Ovary (tissue), 9 donors: Measurements from ENCODE around the gene CCNB1IP1. TPM values are rescaled to one million over a fixed set of nuclear protein-coding genes. Genes with fewer than 3 reads are reported as not detected.

ENCODE experiments used
- DNase-seq, 5 donors: peaks; one replicate each; pipeline ENCODE4 v3.0.0-alpha.2; 2019 to 2020
- H3K27ac ChIP-seq, 2 donors: fragments of 200-600 bp; one replicate each; pipeline versions ENCODE4 v1.5.1 to v1.8.0; 2019 to 2022
- H3K27me3 ChIP-seq: fragments of 200-600 bp; one replicate; pipeline ENCODE4 v1.8.0; 2022
- H3K36me3 ChIP-seq: fragments of 200-600 bp; sonication (generic); one replicate; pipeline ENCODE4 v1.5.1; 2019
- H3K4me1 ChIP-seq: one replicate; pipeline ENCODE4 v1.8.1; 2013; ENCODE audit warnings: mild to moderate bottlenecking, moderate library complexity; ENCODE audit not compliant: insufficient read depth
- H3K4me3 ChIP-seq: fragments of 200-600 bp; sonication (generic); one replicate; pipeline ENCODE4 v1.5.1; 2017
- H3K9me3 ChIP-seq, 2 donors: fragments of 200-600 bp in 1 of 2; sonication (generic) in 1 of 2; one replicate each; pipeline versions ENCODE4 v1.5.1 to v1.8.1; 2013 to 2019; ENCODE audit warnings: mild to moderate bottlenecking in 1 of 2, moderate library complexity in 1 of 2
- CTCF ChIP-seq, 3 donors: fragments of 450-650 bp in 2 of 3; fragments of 200-600 bp in 1 of 3; IDR thresholded peaks; one replicate each; pipeline versions ENCODE4 v1.5.1 to v1.8.0; 2016 to 2022; ENCODE audit warnings: antibody characterized with exemption in 3 of 3, mild to moderate bottlenecking in 1 of 3
- EP300 ChIP-seq: sonication (generic); formaldehyde crosslinking; IDR thresholded peaks from one replicate; pipeline ENCODE4 v1.6.1; 2017; ENCODE audit warnings: antibody characterized with exemption
- POLR2A ChIP-seq: fragments of 450-650 bp; IDR thresholded peaks from one replicate; pipeline ENCODE4 v1.6.1; 2017; ENCODE audit warnings: antibody characterized with exemption, mild to moderate bottlenecking, moderate library complexity
- WGBS, 3 donors: extraction: QIAGEN DNeasy Blood & Tissue Kit in 1 of 3; methylation state at CpG; one replicate each; pipeline versions ENCODE4 v1.1.5 to v1.1.7; 2013 to 2017; 5-methylcytosine and 5-hydroxymethylcytosine counted together
- intact Hi-C, 4 donors: fragments of 100-400 bp; cut with DNase I; formaldehyde crosslinking; loops; one replicate each; pipeline versions ENCODE4 v1.11.0 to v1.15.1; 2022 to 2023
- polyA plus RNA-seq, 2 donors: library from polyadenylated mRNA; stranded (reverse); fragments of 200-250 nt in 1 of 2; fragments of 350-450 nt in 1 of 2; fragmentation: Illumina TruSeq in 1 of 2; extraction: RNeasy Lipid Tissue Mini Kit (QIAGEN cat#74804) in 1 of 2; gene quantifications; one replicate each; pipeline ENCODE4 v1.2.3, GENCODE V29; 2013 to 2014
- total RNA-seq, 7 donors: library from RNA; depleted of rRNA in 2 of 7; stranded (reverse); fragments of >200 nt in 2 of 7; fragmentation: NEBNext Ultra II Directional in 3 of 7; extraction: Animal tissue kit (Norgen Biotek cat#: 25700) in 3 of 7; gene quantifications; one replicate each; pipeline versions ENCODE4 v1.1.0 to v1.2.4, GENCODE V29; 2016 to 2023
- donor health status: DM: no; HTN: no; CAD: no; lungs with moderate emphysema.
- donor health status: DM: no; HTN: no; CAD: no.
- donor health status: Bipolar disorder and iron deficiency.
- donor health status: DM: yes; HTN: yes; CAD: no.
- donor health status: DM: no; HTN: no; CAD: no.
- donor health status: DM: yes; HTN: yes; CAD: no.

Gene CCNB1IP1
- total and polyA plus RNA-seq, 9 donors, result 57.1 to 150 (median 88.0) TPM

DNA sequence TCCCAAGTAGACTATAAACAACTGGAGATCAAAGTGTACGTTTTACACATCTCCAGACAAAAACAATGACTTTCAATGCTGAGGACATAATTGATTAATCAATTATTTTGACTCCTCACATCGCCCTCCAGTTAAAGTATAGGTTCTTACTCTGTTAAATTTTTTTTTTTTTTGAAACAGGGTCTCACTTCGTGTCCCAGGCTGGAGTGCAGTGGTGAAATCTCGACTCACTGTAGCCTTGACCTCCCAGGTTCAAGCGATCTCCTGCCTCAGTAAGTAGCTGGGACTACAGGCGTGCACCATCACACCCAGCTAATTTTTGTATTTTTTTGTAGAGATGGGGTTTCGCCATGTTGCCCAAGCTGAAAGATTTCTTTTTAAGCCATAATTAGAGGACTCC is 938 bp upstream of the CCNB1IP1 start:
- intact Hi-C loops, result no loop called here
- H3K9me3 ChIP-seq, result no peaks in the 10 kb centered on the region
- DNase-seq, result no peak
- WGBS, 3 donors, result 62 to 68% (median 64%) methylated on average over 7 of the region's 7 CpGs
- TF ChIP-seq EP300, result no peak
- TF ChIP-seq POLR2A, result no peak
- no peak for TF ChIP-seq CTCF (IDR thresholded peaks at IDR 0.05)
- no peak overlapping the region for H3K4me3 ChIP-seq
- H3K4me1 ChIP-seq, result no peaks in the 10 kb centered on the region
- peak overlapping the region; percentile 61 to 90 for H3K27ac ChIP-seq
- H3K27me3 ChIP-seq, result no peaks in the 10 kb centered on the region
- H3K36me3 ChIP-seq, result no peaks in the 10 kb centered on the region

GRCh38 chr14:20333494-20333841 is 389 bp upstream of the CCNB1IP1 start:
- intact Hi-C loops, result no loop called here
- Histone ChIP-seq H3K9me3 (no peaks in the 10 kb centered on the region), H3K4me3 (peak overlapping the region; percentile 73), H3K27ac (peak overlapping the region; percentile 61 to 90), H3K4me1 (no peaks in the 10 kb centered on the region), H3K27me3 (no peaks in the 10 kb centered on the region), H3K36me3 (no peaks in the 10 kb centered on the region)
- no peak for DNase-seq
- WGBS, 3 donors, result 4 to 7% (median 7%) methylated on average over 3 of the region's 3 CpGs
- no peak for TF ChIP-seq CTCF (IDR thresholded peaks at IDR 0.05)
- TF ChIP-seq EP300, result no peak
- no peak for TF ChIP-seq POLR2A

- H3K27me3 ChIP-seq, result no peaks in the 10 kb centered on the region
- peak overlapping the region; percentile 73 for H3K4me3 ChIP-seq
- TF ChIP-seq POLR2A (no peak), CTCF (IDR thresholded peaks at IDR 0.05) (no peak), EP300 (no peak)
- no peaks in the 10 kb centered on the region for H3K36me3 ChIP-seq
- H3K9me3 ChIP-seq, result no peaks in the 10 kb centered on the region
- H3K4me1 ChIP-seq, result no peaks in the 10 kb centered on the region
- peak overlapping the region; percentile 61 to 90 for H3K27ac ChIP-seq
- intact Hi-C loops, result no loop called here
- 0 to 1% (median 0%) methylated on average over 4 of the region's 4 CpGs for WGBS, 3 donors
- DNase-seq, result no peak
These were observed 670 bp downstream of the CCNB1IP1 start for GRCh38 chr14:20332431-20332787.

- no peaks in the 10 kb centered on the region for H3K27me3 ChIP-seq
- TF ChIP-seq POLR2A, result no peak
- TF ChIP-seq EP300, result no peak
- TF ChIP-seq CTCF (IDR thresholded peaks at IDR 0.05), result no peak
- no peaks in the 10 kb centered on the region for H3K4me1 ChIP-seq
- H3K4me3 ChIP-seq, result no peak overlapping the region
- WGBS, 3 donors, result 56 to 76% (median 60%) methylated on average over 2 of the region's 2 CpGs
- no peak overlapping the region for H3K27ac ChIP-seq
- H3K9me3 ChIP-seq, result no peaks in the 10 kb centered on the region
- no peaks in the 10 kb centered on the region for H3K36me3 ChIP-seq
- no peak for DNase-seq
- intact Hi-C loops, result no loop called here
These were observed 1.9 kb downstream of the CCNB1IP1 start for GRCh38 chr14:20331053-20331613.
